Mesenchymal stem cell (in vitro differentiated cells and primary cell): Measurements from ENCODE around the gene ZNF485. TPM values are rescaled to one million over a fixed set of nuclear protein-coding genes. Genes with fewer than 3 reads are reported as not detected.

ENCODE experiments used
- DNase-seq: peaks from one replicate; pipeline ENCODE4 v3.0.0-alpha.2; 2013
- H2AFZ ChIP-seq: one replicate; pipeline ENCODE4 v1.6.1; 2013; ENCODE audit warnings: low read depth, mild to moderate bottlenecking, control low read depth, inconsistent platforms, low read length, moderate library complexity
- H2AK5ac ChIP-seq: 2 replicates; pipeline ENCODE4 v1.6.1; 2013; ENCODE audit warnings: low read length, moderate library complexity, mild to moderate bottlenecking, inconsistent platforms; ENCODE audit not compliant: severe bottlenecking
- H2BK120ac ChIP-seq: one replicate; pipeline ENCODE4 v1.6.1; 2013; ENCODE audit warnings: low read depth, mild to moderate bottlenecking, inconsistent platforms, low read length, moderate library complexity
- H2BK12ac ChIP-seq, 2 experiments: one replicate each; pipeline ENCODE4 v1.6.1; 2013; ENCODE audit warnings: inconsistent platforms in 2 of 2, low read length in 2 of 2, mild to moderate bottlenecking in 2 of 2, moderate library complexity in 2 of 2, control low read depth in 1 of 2
- H2BK15ac ChIP-seq: one replicate; pipeline ENCODE4 v1.6.1; 2013; ENCODE audit warnings: mild to moderate bottlenecking, low read depth, inconsistent platforms; ENCODE audit not compliant: poor library complexity, severe bottlenecking
- H2BK5ac ChIP-seq: 2 replicates; pipeline ENCODE4 v1.6.1; 2013; ENCODE audit warnings: low read depth, mild to moderate bottlenecking, low read length, control low read depth, inconsistent platforms; ENCODE audit not compliant: poor library complexity, severe bottlenecking
- H3K14ac ChIP-seq, 2 experiments: one replicate each; pipeline ENCODE4 v1.6.1; 2013; ENCODE audit warnings: inconsistent platforms in 2 of 2, low read length in 2 of 2, control low read depth in 1 of 2, mild to moderate bottlenecking in 1 of 2, moderate library complexity in 1 of 2
- H3K18ac ChIP-seq, 2 experiments: one replicate each; pipeline ENCODE4 v1.6.1; 2013; ENCODE audit warnings: inconsistent platforms in 2 of 2, low read length in 2 of 2, control low read depth in 1 of 2, low read depth in 1 of 2, mild to moderate bottlenecking in 1 of 2
- H3K23ac ChIP-seq, 2 experiments: one replicate each; pipeline ENCODE4 v1.6.1; 2013; ENCODE audit warnings: inconsistent platforms in 2 of 2, low read length in 2 of 2, mild to moderate bottlenecking in 2 of 2, moderate library complexity in 2 of 2, control low read depth in 1 of 2
- H3K27ac ChIP-seq: 2 replicates; pipeline ENCODE4 v1.5.1; 2013; ENCODE audit warnings: mild to moderate bottlenecking, moderate library complexity, low read length, control low read depth, inconsistent platforms; ENCODE audit not compliant: poor library complexity, severe bottlenecking
- H3K27me3 ChIP-seq, 2 experiments: 2 replicates each; pipeline versions ENCODE4 v1.6.1 to v1.7.0; 2013; ENCODE audit warnings: low read length in 2 of 2, mild to moderate bottlenecking in 2 of 2, moderate library complexity in 2 of 2, control low read depth in 1 of 2, inconsistent platforms in 1 of 2; ENCODE audit not compliant: control insufficient read depth in 1 of 2, insufficient read depth in 1 of 2
- H3K36me3 ChIP-seq, 2 experiments: 2 replicates each; pipeline versions ENCODE4 v1.6.1 to v1.7.0; 2013; ENCODE audit warnings: low read length in 2 of 2, control low read depth in 1 of 2, inconsistent platforms in 1 of 2, low read depth in 1 of 2, mild to moderate bottlenecking in 1 of 2; ENCODE audit not compliant: insufficient read depth in 2 of 2, control insufficient read depth in 1 of 2
- H3K4ac ChIP-seq, 2 experiments: one replicate each; pipeline ENCODE4 v1.6.1; 2013; ENCODE audit warnings: inconsistent platforms in 2 of 2, low read length in 2 of 2, mild to moderate bottlenecking in 2 of 2, moderate library complexity in 2 of 2, control low read depth in 1 of 2, low read depth in 1 of 2
- H3K4me1 ChIP-seq: 2 replicates; pipeline ENCODE4 v1.6.1; 2013; ENCODE audit warnings: low read depth, low read length, control low read depth; ENCODE audit not compliant: control insufficient read depth, insufficient read depth
- H3K4me2 ChIP-seq: 2 replicates; pipeline ENCODE4 v1.6.1; 2013; ENCODE audit warnings: low read length, mild to moderate bottlenecking, inconsistent platforms; ENCODE audit not compliant: poor library complexity, severe bottlenecking
- H3K4me3 ChIP-seq, 2 experiments: 2 replicates each; pipeline versions ENCODE4 v1.5.1 to v1.7.0; 2013; ENCODE audit warnings: low read length in 2 of 2, mild to moderate bottlenecking in 2 of 2, control low read depth in 1 of 2, low read depth in 1 of 2; ENCODE audit not compliant: insufficient read depth in 1 of 2
- H3K79me1 ChIP-seq: replicated peaks from 2 replicates; pipeline ENCODE4 v1.6.1; 2013; ENCODE audit warnings: mild to moderate bottlenecking, control low read depth, low read length, inconsistent platforms; ENCODE audit not compliant: poor library complexity, severe bottlenecking
- H3K9ac ChIP-seq: 2 replicates; pipeline ENCODE4 v1.7.0; 2013; ENCODE audit warnings: mild to moderate bottlenecking, low read length, moderate library complexity
- H3K9me3 ChIP-seq: 2 replicates; pipeline ENCODE4 v1.7.0; 2013; ENCODE audit warnings: mild to moderate bottlenecking, low read length; ENCODE audit not compliant: control insufficient read depth
- H4K8ac ChIP-seq: one replicate; pipeline ENCODE4 v1.6.1; 2013; ENCODE audit warnings: inconsistent platforms, mild to moderate bottlenecking, low read length, moderate library complexity
- H4K91ac ChIP-seq: one replicate; pipeline ENCODE4 v1.6.1; 2013; ENCODE audit warnings: mild to moderate bottlenecking, low read length, inconsistent platforms
- WGBS: methylation state at CpG from one replicate; pipeline ENCODE4 v1.1.7; 2013; ENCODE audit warnings: mixed read lengths; 5-methylcytosine and 5-hydroxymethylcytosine counted together
- polyA plus RNA-seq, 2 experiments: library from polyadenylated mRNA; stranded (reverse); fragments of 200-250 nt; gene quantifications; one replicate each; pipeline ENCODE4 v1.2.3, GENCODE V29; 2013

Gene ZNF485
- polyA plus RNA-seq (2013, experiment 1 of 2) = 0.91 TPM
- 0.88 TPM for polyA plus RNA-seq (2013, experiment 2 of 2)

DNA sequence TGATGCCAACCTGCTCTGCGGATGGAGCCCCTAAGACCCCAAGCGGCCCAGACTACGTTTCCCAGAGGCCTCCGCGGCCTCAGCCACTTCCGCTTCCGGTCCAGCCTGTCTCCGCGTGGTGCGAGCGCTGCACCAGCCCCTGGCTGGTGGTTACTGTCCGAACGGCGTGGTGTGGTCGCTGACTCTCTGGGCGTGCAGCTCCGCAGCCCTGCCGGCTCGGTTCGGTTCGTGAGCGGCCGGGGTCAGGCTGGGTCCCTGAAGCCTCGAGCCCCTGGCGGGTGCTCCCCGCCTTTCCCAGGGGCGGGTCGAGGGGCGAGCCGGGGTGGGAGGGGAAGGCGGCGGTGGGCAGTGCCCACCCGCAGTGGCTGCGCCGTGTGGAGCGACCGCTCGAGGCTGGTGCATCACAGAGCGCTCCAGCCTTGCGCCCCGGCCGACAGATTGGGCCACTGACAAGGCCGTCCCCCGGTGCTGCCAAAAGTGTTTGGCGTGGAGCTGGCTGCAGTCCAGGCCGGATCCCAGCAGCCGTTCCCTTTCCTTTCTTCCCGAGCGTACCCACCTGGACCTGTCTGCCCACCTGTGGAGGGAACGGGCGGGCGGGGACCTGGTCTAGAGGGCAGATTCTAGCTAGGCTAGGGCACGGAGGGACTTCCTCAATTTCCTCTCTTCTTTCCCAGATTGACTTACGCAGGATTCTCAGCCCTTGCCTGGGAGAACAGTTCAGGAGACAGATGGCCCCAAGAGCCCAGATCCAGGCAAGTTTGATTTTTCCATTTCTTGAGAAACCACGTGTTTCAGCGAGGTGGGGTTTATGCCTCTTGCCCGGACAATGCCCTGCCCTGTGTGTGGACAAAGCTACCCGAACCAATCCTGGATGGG is at the start of gene ZNF485:
Gene ZNF485, plus strand, starts transcription at position 116 of the 876 bp plus-strand sequence. Its CDS starts 613 bp downstream, at position 729.
- peak within 1 kb of the TSS; percentile 82 for H4K8ac ChIP-seq

GRCh38 chr10:43557214-43557613 is 49.0 kb upstream of the ZNF485 start:
- no peaks in the 10 kb centered on the region for H3K27me3 ChIP-seq
- no peak overlapping the region for H3K4ac ChIP-seq
- H3K4me2 ChIP-seq = no peak overlapping the region
- H2BK120ac ChIP-seq = no peak overlapping the region
- H2BK5ac ChIP-seq = no peak overlapping the region
- H2AFZ ChIP-seq = no peak overlapping the region
- no peak overlapping the region for H4K91ac ChIP-seq
- H3K18ac ChIP-seq = no peak overlapping the region
- no peak for DNase-seq
- H4K8ac ChIP-seq = no peak overlapping the region
- WGBS = 95% methylated on average over 4 of the region's 4 CpGs
- peaks cover 11 to 66% of the 10 kb centered on the region in 2 experiments for H3K36me3 ChIP-seq
- H2BK12ac ChIP-seq = no peak overlapping the region
- H2AK5ac ChIP-seq = no peak overlapping the region
- no peak overlapping the region for H3K27ac ChIP-seq
- no peaks in the 10 kb centered on the region for H3K4me1 ChIP-seq
- peak overlapping the region in 1 of 2 experiments; percentile 50 for H3K4me3 ChIP-seq
- H3K9me3 ChIP-seq = peaks cover 88% of the 10 kb centered on the region
- no peak overlapping the region for H3K23ac ChIP-seq
- H3K14ac ChIP-seq = no peak overlapping the region
- H3K9ac ChIP-seq = no peak overlapping the region
- H2BK15ac ChIP-seq = no peak overlapping the region
- H3K79me1 ChIP-seq = peaks cover 1% of the 10 kb centered on the region

More for the DNA sequence above, at the start of gene ZNF485:
- peaks cover 13% of the 10 kb centered on the region for H3K79me1 ChIP-seq
- H3K14ac ChIP-seq = peak within 1 kb of the TSS in 1 of 2 experiments; percentile 84
- H3K9me3 ChIP-seq = peaks cover 13% of the 10 kb centered on the region
- H2BK5ac ChIP-seq = no peak within 1 kb of the TSS
- no peak within 1 kb of the TSS for H2AK5ac ChIP-seq
- peak within 1 kb of the TSS; percentile 3 for H4K91ac ChIP-seq
- peak within 1 kb of the TSS; percentile 81 for H3K9ac ChIP-seq
- H3K18ac ChIP-seq = peak within 1 kb of the TSS; percentile 9 to 79
- H3K4ac ChIP-seq = peak within 1 kb of the TSS in 1 of 2 experiments; percentile 3
- H3K4me3 ChIP-seq = peak within 1 kb of the TSS; percentile 82 to 83
- peak within 1 kb of the TSS; percentile 79 for H2AFZ ChIP-seq
- peaks cover 10 to 33% of the 10 kb centered on the region in 2 experiments for H3K36me3 ChIP-seq
- peak within 1 kb of the TSS; percentile 81 for H3K4me2 ChIP-seq
- no peak within 1 kb of the TSS for H2BK15ac ChIP-seq
- H3K4me1 ChIP-seq = peaks cover 5% of the 10 kb centered on the region
- H2BK120ac ChIP-seq = no peak within 1 kb of the TSS
- H3K23ac ChIP-seq = peak within 1 kb of the TSS in 1 of 2 experiments; percentile 71
- DNase-seq = peak; percentile 61
- no peak within 1 kb of the TSS for H2BK12ac ChIP-seq
- H3K27me3 ChIP-seq = no peaks in the 10 kb centered on the region
- 11% methylated on average over 40 of the region's 58 CpGs for WGBS
- H3K27ac ChIP-seq = no peak within 1 kb of the TSS

- H3K4me3 ChIP-seq = no peak overlapping the region
- H3K18ac ChIP-seq = no peak overlapping the region
- H3K9ac ChIP-seq = no peak overlapping the region
- H2BK12ac ChIP-seq = no peak overlapping the region
- DNase-seq = no peak
- no peak overlapping the region for H2BK15ac ChIP-seq
- no peak overlapping the region for H3K4ac ChIP-seq
- H4K91ac ChIP-seq = no peak overlapping the region
- no peak overlapping the region for H3K14ac ChIP-seq
- H2AFZ ChIP-seq = no peak overlapping the region
- no peak overlapping the region for H2BK5ac ChIP-seq
- H3K4me1 ChIP-seq = peaks cover 5% of the 10 kb centered on the region
- H3K23ac ChIP-seq = no peak overlapping the region
- H4K8ac ChIP-seq = no peak overlapping the region
- no peak overlapping the region for H2AK5ac ChIP-seq
- peaks cover 0 to 53% of the 10 kb centered on the region in 2 experiments for H3K36me3 ChIP-seq
- H3K79me1 ChIP-seq = peaks cover 13% of the 10 kb centered on the region
- H3K4me2 ChIP-seq = no peak overlapping the region
- no peaks in the 10 kb centered on the region for H3K27me3 ChIP-seq
- H3K9me3 ChIP-seq = peaks cover 11% of the 10 kb centered on the region
- no peak overlapping the region for H2BK120ac ChIP-seq
- H3K27ac ChIP-seq = no peak overlapping the region
Observed at GRCh38 chr10:43569681-43570080, 36.6 kb upstream of the ZNF485 start.

DNA sequence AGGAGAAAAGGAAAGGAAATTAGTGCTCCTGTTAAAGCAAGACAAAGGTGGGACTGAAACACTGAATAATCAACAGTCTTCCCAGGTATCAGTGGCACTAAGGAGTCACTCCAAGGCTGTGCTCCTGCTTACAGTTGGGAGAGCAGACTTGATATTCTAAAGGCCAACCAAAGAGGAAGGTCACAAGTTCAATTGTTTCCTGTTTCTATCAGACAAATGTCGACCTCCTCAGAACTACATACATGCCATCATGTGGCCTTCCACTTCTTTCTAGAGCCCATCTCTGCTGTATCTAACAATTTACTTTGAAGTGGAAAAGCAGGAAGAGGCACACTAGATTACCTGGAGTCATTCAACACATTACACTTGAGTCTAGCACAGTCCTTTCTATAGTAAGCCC is 35.3 kb upstream of the ZNF485 start:
- H3K23ac ChIP-seq = no peak overlapping the region
- H3K14ac ChIP-seq = no peak overlapping the region
- H4K91ac ChIP-seq = no peak overlapping the region
- H2BK120ac ChIP-seq = no peak overlapping the region
- no peak overlapping the region for H2AFZ ChIP-seq
- peaks cover 0 to 47% of the 10 kb centered on the region in 2 experiments for H3K36me3 ChIP-seq
- peaks cover 13% of the 10 kb centered on the region for H3K79me1 ChIP-seq
- H3K27ac ChIP-seq = no peak overlapping the region
- H3K4ac ChIP-seq = no peak overlapping the region
- H4K8ac ChIP-seq = no peak overlapping the region
- DNase-seq = no peak
- no peak overlapping the region for H3K18ac ChIP-seq
- peaks cover 8% of the 10 kb centered on the region for H3K9me3 ChIP-seq
- WGBS = 89% methylated on average over 1 of the region's 1 CpG
- H2BK15ac ChIP-seq = no peak overlapping the region
- no peak overlapping the region for H2BK12ac ChIP-seq
- H3K4me3 ChIP-seq = no peak overlapping the region
- no peak overlapping the region for H2AK5ac ChIP-seq
- H2BK5ac ChIP-seq = no peak overlapping the region
- H3K4me1 ChIP-seq = peaks cover 7% of the 10 kb centered on the region
- no peaks in the 10 kb centered on the region for H3K27me3 ChIP-seq
- no peak overlapping the region for H3K9ac ChIP-seq
- no peak overlapping the region for H3K4me2 ChIP-seq
